ENCODE data around the gene SNAP23. TPM values are rescaled to one million over a fixed set of nuclear protein-coding genes. Genes with fewer than 3 reads are reported as not detected.

Gene SNAP23
- total RNA-seq, 1 experiment from 2014 or later, result 92.2 TPM

GRCh38 chr15:42449770-42450424 is 45.5 kb upstream of the SNAP23 start:
- H3K36me3 ChIP-seq (ENCODE audit: control insufficient read depth, insufficient read depth, low read length), result no peaks in the 10 kb centered on the region
- Mint-ChIP-seq H3K9me3 (ENCODE audit: unreplicated experiment) (no peaks in the 10 kb centered on the region), H3K4me1 (ENCODE audit: low read depth, unreplicated experiment) (no peaks in the 10 kb centered on the region), H3K36me3 (ENCODE audit: insufficient read depth, unreplicated experiment) (peaks cover 44% of the 10 kb centered on the region), H3K4me3 (ENCODE audit: unreplicated experiment) (no peak overlapping the region), H3K27me3 (ENCODE audit: insufficient read depth, unreplicated experiment) (no peaks in the 10 kb centered on the region), H3K27ac (ENCODE audit: unreplicated experiment) (no peak overlapping the region)
- no peaks in the 10 kb centered on the region for H3K9me3 ChIP-seq
- H3K4me3 ChIP-seq (ENCODE audit: low read depth, low read length), result no peak overlapping the region
- no peaks in the 10 kb centered on the region for H3K27me3 ChIP-seq (replicated peaks; ENCODE audit: control insufficient read depth, insufficient read depth, low read length)
- BruUV-seq (replicated peaks), result no TSS peak
- no peaks in the 10 kb centered on the region for H3K4me1 ChIP-seq
- TF ChIP-seq CTCF (IDR thresholded peaks at IDR 0.05; ENCODE audit: insufficient read depth in 1 of 2, low read depth in 1 of 2, low read length in 1 of 2, severe bottlenecking in 1 of 2, unreplicated experiment in 1 of 2), result no peak
- ChIA-PET CTCF (no interaction called here), POLR2A (no interaction called here)
- intact Hi-C loops (cut with micrococcal nuclease; ENCODE audit: unreplicated experiment), result no loop called here
- no peak for DNase-seq

DNA sequence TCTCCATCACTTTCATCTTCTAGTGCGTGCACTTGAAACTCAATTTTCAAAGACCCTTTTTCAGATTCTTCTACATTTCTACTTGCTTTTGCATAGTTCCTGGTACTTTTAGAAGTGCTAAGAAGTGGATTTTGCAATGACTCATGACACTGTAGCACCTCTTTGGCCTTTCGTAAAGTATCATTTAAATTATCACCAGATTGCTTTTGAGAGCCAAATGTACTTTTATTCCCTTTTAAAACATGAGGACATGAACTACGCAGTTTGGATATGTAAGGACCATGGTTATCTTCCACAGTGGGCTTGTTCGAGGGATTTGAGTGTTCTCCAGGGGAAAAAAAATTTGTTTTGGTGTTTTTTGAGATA is 45.0 kb upstream of the SNAP23 start:
- CTCF ChIA-PET, result interaction anchor here (0.9 kb wide), 1 partner anchor 606 kb away, joined by 3 read pairs; no protein-coding TSS in a partner anchor
- H3K9me3 ChIP-seq, result no peaks in the 10 kb centered on the region
- H3K4me3 ChIP-seq (ENCODE audit: low read depth, low read length), result no peak overlapping the region
- Mint-ChIP-seq H3K27ac (ENCODE audit: unreplicated experiment) (no peak overlapping the region), H3K9me3 (ENCODE audit: unreplicated experiment) (no peaks in the 10 kb centered on the region), H3K27me3 (ENCODE audit: insufficient read depth, unreplicated experiment) (no peaks in the 10 kb centered on the region), H3K36me3 (ENCODE audit: insufficient read depth, unreplicated experiment) (peaks cover 39% of the 10 kb centered on the region), H3K4me1 (ENCODE audit: low read depth, unreplicated experiment) (no peaks in the 10 kb centered on the region), H3K4me3 (ENCODE audit: unreplicated experiment) (no peak overlapping the region)
- POLR2A ChIA-PET, result no interaction called here
- no peaks in the 10 kb centered on the region for H3K36me3 ChIP-seq (ENCODE audit: control insufficient read depth, insufficient read depth, low read length)
- no peaks in the 10 kb centered on the region for H3K27me3 ChIP-seq (replicated peaks; ENCODE audit: control insufficient read depth, insufficient read depth, low read length)
- TSS peak; percentile 58 for BruUV-seq (replicated peaks)
- intact Hi-C loops (cut with micrococcal nuclease; ENCODE audit: unreplicated experiment), result no loop called here
- no peak for TF ChIP-seq CTCF (IDR thresholded peaks at IDR 0.05; ENCODE audit: insufficient read depth in 1 of 2, low read depth in 1 of 2, low read length in 1 of 2, severe bottlenecking in 1 of 2, unreplicated experiment in 1 of 2)
- H3K4me1 ChIP-seq, result no peaks in the 10 kb centered on the region
- no peak for DNase-seq

DNA sequence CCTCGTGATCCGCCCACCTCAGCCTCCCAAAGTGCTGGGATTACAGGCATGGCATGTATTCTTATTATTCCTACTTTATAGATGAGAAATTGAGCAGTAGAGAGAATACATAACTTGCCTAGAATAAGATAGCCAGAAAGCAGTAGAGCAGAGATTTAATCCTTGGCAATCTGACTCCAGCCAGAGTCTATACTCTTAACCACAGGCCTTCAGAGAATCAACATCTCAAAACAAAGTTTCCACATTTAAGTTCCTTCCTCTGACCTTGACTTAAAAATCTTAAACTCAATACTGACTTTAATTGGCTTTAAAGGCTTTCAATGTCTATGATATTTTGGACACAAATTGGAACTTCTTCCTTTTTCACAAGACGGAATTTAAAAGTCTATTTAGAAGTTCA is 41.6 kb upstream of the SNAP23 start:
- Mint-ChIP-seq H3K27ac (ENCODE audit: unreplicated experiment) (no peak overlapping the region), H3K4me1 (ENCODE audit: low read depth, unreplicated experiment) (no peaks in the 10 kb centered on the region), H3K27me3 (ENCODE audit: insufficient read depth, unreplicated experiment) (no peaks in the 10 kb centered on the region), H3K36me3 (ENCODE audit: insufficient read depth, unreplicated experiment) (peaks cover 25% of the 10 kb centered on the region), H3K4me3 (ENCODE audit: unreplicated experiment) (no peak overlapping the region), H3K9me3 (ENCODE audit: unreplicated experiment) (no peaks in the 10 kb centered on the region)
- Histone ChIP-seq H3K4me1 (no peaks in the 10 kb centered on the region), H3K4me3 (ENCODE audit: low read depth, low read length) (no peak overlapping the region), H3K36me3 (ENCODE audit: control insufficient read depth, insufficient read depth, low read length) (no peaks in the 10 kb centered on the region), H3K27me3 (replicated peaks; ENCODE audit: control insufficient read depth, insufficient read depth, low read length) (no peaks in the 10 kb centered on the region), H3K9me3 (no peaks in the 10 kb centered on the region)
- no peak for TF ChIP-seq CTCF (IDR thresholded peaks at IDR 0.05; ENCODE audit: insufficient read depth in 1 of 2, low read depth in 1 of 2, low read length in 1 of 2, severe bottlenecking in 1 of 2, unreplicated experiment in 1 of 2)
- DNase-seq, result no peak
- intact Hi-C loops (cut with micrococcal nuclease; ENCODE audit: unreplicated experiment), result no loop called here
- no TSS peak for BruUV-seq (replicated peaks)
- CTCF ChIA-PET, result no interaction called here
- POLR2A ChIA-PET, result no interaction called here

Measured in Caco-2 (cell line).